ACC112 (cell line): ENCODE measurements around the gene RAD51B.

Source experiments
- H2AFZ ChIP-seq: fragments of 200-600 bp; sonication (generic); one replicate; pipeline ENCODE4 v1.6.0; 2017; ENCODE audit warnings: antibody characterized with exemption, low read length; ENCODE audit not compliant: unreplicated experiment
- H3K27ac ChIP-seq: fragments of 200-600 bp; sonication (generic); 2 replicates; pipeline ENCODE4 v1.5.1; 2014; ENCODE audit warnings: low read depth, mild to moderate bottlenecking, antibody characterized with exemption, low read length, moderate library complexity
- H3K27me3 ChIP-seq: fragments of 200-600 bp; sonication (generic); 2 replicates; pipeline ENCODE4 v1.6.1; 2014; ENCODE audit warnings: mild to moderate bottlenecking, antibody characterized with exemption, low read length, moderate library complexity, mixed read lengths; ENCODE audit not compliant: insufficient read depth
- H3K36me3 ChIP-seq: fragments of 200-600 bp; sonication (generic); 2 replicates; pipeline ENCODE4 v1.6.1; 2016; ENCODE audit warnings: mild to moderate bottlenecking, antibody characterized with exemption, low read length, moderate library complexity, mixed read lengths; ENCODE audit not compliant: insufficient read depth
- H3K4me1 ChIP-seq: fragments of 200-600 bp; sonication (generic); one replicate; pipeline ENCODE4 v1.6.1; 2016; ENCODE audit warnings: low read length, mixed read lengths; ENCODE audit not compliant: insufficient read depth, unreplicated experiment, control insufficient read depth
- H3K4me3 ChIP-seq: fragments of 200-600 bp; sonication (generic); 2 replicates; pipeline ENCODE4 v1.5.1; 2014; ENCODE audit warnings: mild to moderate bottlenecking, low read depth, low read length
- H3K79me2 ChIP-seq: fragments of 200-600 bp; sonication (generic); one replicate; pipeline ENCODE4 v1.6.0; 2016; ENCODE audit warnings: low read length; ENCODE audit not compliant: control insufficient read depth, unreplicated experiment, insufficient read depth

Gene RAD51B

GRCh38 chr14:68473069-68473468 lies 653.5 kb downstream of the RAD51B start:
- Histone ChIP-seq H3K4me1 (peaks cover 55% of the 10 kb centered on the region), H3K27ac (no peak overlapping the region), H3K79me2 (no peaks in the 10 kb centered on the region), H3K36me3 (0 out of 2 replicates have a peak, but pooled peaks cover 3% of the 10 kb centered on the region), H3K27me3 (no peaks in the 10 kb centered on the region), H3K4me3 (no peak overlapping the region), H2AFZ (no peak overlapping the region)

GRCh38 chr14:68473794-68474193 lies 654.2 kb downstream of the RAD51B start:
- Histone ChIP-seq H3K27ac (no peak overlapping the region), H3K36me3 (no peaks in the 10 kb centered on the region), H3K4me1 (peaks cover 49% of the 10 kb centered on the region), H3K4me3 (no peak overlapping the region), H3K79me2 (no peaks in the 10 kb centered on the region), H2AFZ (no peak overlapping the region), H3K27me3 (no peaks in the 10 kb centered on the region)

GRCh38 chr14:68474741-68475140 lies 655.2 kb downstream of the RAD51B start:
- no peak overlapping the region for H3K27ac ChIP-seq
- H3K27me3 ChIP-seq: no peaks in the 10 kb centered on the region
- H2AFZ ChIP-seq: no peak overlapping the region
- H3K4me1 ChIP-seq: peaks cover 44% of the 10 kb centered on the region
- no peaks in the 10 kb centered on the region for H3K79me2 ChIP-seq
- H3K4me3 ChIP-seq: no peak overlapping the region
- H3K36me3 ChIP-seq: no peaks in the 10 kb centered on the region

DNA sequence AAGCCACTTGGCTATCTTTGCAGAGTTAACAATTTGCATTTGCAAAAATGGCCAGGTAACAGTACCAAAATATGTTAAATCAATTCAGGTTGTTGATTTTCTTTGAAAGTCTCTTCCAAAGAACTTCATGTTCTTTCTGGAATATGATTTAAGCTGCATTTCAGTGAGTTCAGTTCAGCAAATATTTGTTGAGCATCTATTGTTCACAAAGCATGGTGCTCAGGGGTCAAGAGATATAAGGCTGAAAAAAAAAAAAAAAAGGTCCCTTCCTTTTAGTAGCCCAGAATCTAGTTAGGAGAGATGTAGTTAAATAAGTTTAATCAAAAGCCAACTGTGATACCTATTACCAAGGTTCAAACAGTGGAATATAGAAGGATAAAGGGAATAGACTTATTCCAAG lies 656.2 kb downstream of the RAD51B start:
- H3K27ac ChIP-seq: peak overlapping the region; percentile 99

GRCh38 chr14:68476212-68477109 lies 656.9 kb downstream of the RAD51B start:
- Histone ChIP-seq H3K36me3 (no peaks in the 10 kb centered on the region), H3K79me2 (no peaks in the 10 kb centered on the region), H3K4me1 (peaks cover 35% of the 10 kb centered on the region), H2AFZ (peak overlapping the region; percentile 27), H3K4me3 (peak overlapping the region; percentile 31; the same call in 1 of the 2 replicates), H3K27me3 (no peaks in the 10 kb centered on the region), H3K27ac (peak overlapping the region; percentile 99)

More for the DNA sequence above, 656.2 kb downstream of the RAD51B start:
- Histone ChIP-seq H3K27me3 (no peaks in the 10 kb centered on the region), H3K36me3 (no peaks in the 10 kb centered on the region), H3K79me2 (no peaks in the 10 kb centered on the region), H3K4me3 (0 out of 2 replicates have a peak overlapping the region, but pooled peaks have one; percentile 1), H2AFZ (no peak overlapping the region), H3K4me1 (peaks cover 35% of the 10 kb centered on the region)

DNA sequence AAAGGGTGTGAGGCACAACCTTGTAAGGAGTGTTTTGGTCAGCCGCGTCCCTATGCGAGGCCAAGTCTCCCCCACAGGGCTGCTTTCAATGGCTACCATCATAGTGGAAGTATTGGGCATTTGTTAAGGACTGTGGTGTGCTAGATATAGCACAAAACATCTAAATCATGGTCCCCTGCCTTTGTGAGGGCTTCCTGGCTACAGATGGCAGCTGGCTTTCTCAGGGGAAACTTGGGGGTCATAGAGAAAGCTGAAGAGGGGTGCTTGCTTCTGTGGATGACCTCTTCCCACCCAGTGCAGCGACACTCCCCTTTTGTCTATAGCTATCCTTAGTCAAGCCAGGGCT lies 657.5 kb downstream of the RAD51B start:
- Histone ChIP-seq H3K4me3 (peak overlapping the region; percentile 31; the same call in 1 of the 2 replicates), H3K27me3 (no peaks in the 10 kb centered on the region), H3K4me1 (peaks cover 35% of the 10 kb centered on the region), H3K27ac (peak overlapping the region; percentile 99), H3K79me2 (no peaks in the 10 kb centered on the region), H3K36me3 (no peaks in the 10 kb centered on the region), H2AFZ (peak overlapping the region; percentile 27)

DNA sequence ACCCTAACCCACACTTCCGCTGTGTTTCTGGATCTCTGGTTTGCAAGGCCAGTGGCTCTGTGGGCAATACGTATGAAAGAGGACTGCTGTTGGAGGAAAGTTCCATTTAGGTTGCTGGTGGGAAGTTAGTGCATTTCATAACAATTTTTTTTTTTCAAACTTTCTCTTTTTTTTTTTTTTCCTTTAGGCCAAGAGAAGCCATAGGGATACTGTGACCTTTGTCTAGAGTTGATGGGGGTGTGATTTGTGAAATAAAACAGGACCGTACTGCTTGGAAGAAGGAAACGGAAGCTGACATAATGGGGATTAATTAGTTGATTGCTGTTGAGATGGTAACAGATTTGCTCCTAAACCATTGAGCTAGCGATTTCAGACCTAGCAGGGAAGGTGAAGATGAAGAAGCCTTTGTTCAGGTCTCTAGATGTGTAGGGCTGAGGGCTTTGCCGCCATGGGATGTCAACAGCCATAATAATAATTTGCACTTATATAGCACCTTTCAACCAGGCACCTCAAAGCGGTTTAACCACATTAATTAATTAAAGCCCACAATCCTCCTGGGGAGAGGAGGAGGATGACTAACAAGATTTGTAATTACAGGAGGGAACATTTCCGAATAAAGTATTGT lies 658.0 kb downstream of the RAD51B start:
- Histone ChIP-seq H3K27ac (peak overlapping the region; percentile 99), H3K4me3 (no peak overlapping the region), H3K27me3 (no peaks in the 10 kb centered on the region), H3K79me2 (no peaks in the 10 kb centered on the region), H3K36me3 (no peaks in the 10 kb centered on the region), H3K4me1 (peaks cover 35% of the 10 kb centered on the region), H2AFZ (no peak overlapping the region)

DNA sequence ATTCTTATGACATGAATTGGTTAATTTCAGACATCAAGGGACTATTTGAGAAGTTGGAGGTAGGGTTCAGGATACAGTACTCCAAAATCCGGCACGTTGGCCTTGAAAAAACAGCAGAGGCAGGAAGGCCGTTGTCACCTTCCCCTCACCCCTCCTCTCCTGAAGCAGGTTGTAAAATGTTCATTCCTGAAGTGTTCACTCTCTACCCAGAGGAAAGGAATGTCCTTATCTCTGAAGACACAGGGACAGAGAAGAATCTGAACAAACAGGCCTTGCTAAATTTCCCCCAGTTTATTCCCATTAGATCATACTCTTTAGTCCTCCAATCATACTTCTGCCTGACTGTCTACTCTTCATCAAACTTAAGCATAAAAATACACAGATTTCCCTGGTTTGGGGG lies 659.7 kb downstream of the RAD51B start:
- Histone ChIP-seq H2AFZ (no peak overlapping the region), H3K36me3 (no peaks in the 10 kb centered on the region), H3K27ac (no peak overlapping the region), H3K4me3 (no peak overlapping the region), H3K27me3 (no peaks in the 10 kb centered on the region), H3K79me2 (no peaks in the 10 kb centered on the region), H3K4me1 (peaks cover 38% of the 10 kb centered on the region)

DNA sequence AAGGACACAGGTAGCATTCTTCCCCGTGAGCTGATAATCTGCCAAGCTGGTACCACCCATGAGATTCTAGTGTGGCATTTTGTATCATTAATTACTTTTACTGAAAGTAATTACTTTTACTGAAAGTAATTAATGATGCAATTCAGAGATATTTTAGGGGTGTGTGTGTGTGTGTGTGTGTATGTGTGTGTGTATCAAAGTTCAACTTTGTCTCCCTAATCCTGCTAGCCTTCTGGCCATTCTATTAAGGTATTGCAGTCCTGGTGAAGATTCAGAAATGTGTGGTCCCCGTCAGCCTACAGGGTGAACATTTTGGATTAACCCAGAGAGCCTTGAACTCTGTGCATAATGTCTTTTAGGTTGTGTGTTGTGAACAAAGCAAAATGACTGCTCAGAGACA lies 662.4 kb downstream of the RAD51B start:
- no peaks in the 10 kb centered on the region for H3K36me3 ChIP-seq
- peaks cover 20% of the 10 kb centered on the region for H3K4me1 ChIP-seq
- H2AFZ ChIP-seq: no peak overlapping the region
- H3K4me3 ChIP-seq: no peak overlapping the region
- no peaks in the 10 kb centered on the region for H3K27me3 ChIP-seq
- no peaks in the 10 kb centered on the region for H3K79me2 ChIP-seq
- H3K27ac ChIP-seq: no peak overlapping the region

DNA sequence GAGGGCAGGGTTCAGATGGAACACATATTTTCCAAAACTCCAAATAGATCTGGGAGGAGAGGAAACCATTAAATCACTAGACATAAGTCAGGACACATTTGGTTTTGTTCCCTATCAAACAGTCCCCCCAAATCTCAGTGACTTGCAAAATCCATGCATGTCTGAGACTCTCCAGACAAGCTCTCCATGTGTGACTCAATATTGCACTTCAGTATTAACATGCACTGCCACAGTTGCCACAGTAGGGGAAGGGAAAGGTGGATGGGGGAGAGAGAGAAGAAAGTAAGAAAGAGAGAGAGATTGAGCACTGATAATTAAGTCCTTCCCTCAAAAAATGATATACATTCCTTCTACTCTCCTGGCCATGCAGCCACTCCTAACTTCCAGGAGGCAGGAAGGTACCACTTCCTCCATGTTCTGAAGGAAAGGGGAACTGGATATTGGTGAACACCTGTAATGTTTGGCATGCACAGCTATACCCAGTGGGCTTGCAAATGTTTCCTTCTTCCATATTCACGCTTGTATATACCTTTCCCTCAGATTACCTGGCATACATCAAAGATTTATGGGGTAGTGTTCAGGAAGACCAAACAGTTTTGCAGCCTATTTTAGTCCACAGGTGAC lies 663.3 kb downstream of the RAD51B start:
- no peak overlapping the region for H3K27ac ChIP-seq
- H3K79me2 ChIP-seq: no peaks in the 10 kb centered on the region
- H2AFZ ChIP-seq: no peak overlapping the region
- H3K4me1 ChIP-seq: peaks cover 17% of the 10 kb centered on the region
- no peaks in the 10 kb centered on the region for H3K27me3 ChIP-seq
- H3K36me3 ChIP-seq: no peaks in the 10 kb centered on the region
- H3K4me3 ChIP-seq: no peak overlapping the region
